Measurements from ENCODE around the gene PTPRN2.
"Not testable (repeated sequence)": the region's sequence is repeated elsewhere in the genome, so short reads cannot be mapped to it uniquely, and the experiment has no call there.

PTPRN2 gene

GRCh38 chr7:157993406-157994105, 594.1 kb downstream of the PTPRN2 start:
- DNase-seq, result no peak

DNA sequence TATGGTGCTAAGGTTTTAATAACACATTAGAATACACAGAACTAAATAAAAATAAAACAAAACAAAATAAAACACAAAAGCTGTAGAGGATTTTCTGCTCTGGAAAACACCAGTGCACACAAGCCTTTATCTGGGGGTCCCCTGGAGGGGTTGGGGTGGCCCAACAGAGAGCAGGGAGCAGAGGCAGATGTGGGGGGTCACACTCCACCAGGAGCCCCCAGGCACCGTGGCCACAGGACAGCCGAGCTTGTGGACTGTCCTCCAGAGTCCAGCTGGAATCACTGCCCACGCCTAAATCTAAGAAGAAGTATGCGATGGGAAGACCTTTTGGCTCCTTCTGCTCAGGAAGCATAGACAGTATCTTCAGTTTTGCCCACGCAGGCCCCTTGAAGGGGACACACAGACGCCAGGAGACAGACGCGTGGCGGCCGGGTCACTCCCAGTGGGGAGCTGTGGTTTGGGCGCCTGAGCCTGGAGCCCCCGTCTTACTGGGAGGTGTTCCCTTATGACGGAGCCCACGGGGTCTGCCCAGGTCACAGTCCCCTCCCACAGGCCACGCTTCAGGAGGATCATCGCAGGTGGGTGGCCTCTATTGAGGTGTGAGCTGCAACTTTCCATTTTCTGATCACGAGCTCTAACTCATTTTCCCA, 595.0 kb downstream of the PTPRN2 start:
- DNase-seq, result no peak

DNA sequence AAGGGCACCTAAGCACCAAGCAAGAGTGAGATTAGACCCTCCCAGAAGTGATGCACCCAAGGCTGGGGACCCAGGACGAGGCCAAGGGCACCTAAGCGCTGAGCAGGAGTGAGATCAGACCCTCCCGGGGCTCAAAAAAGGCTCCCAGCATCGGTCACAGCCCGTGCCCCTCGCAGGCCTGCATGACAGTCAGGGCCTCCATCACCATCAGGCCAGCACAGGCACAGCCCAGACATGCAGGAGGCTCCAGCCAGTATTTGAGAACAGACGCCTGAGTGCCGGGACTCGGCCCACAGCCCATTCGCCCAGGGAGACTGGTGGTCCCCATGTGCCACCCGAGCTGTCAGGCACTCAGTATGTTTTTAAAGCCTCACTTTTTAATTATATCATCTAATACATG, 595.9 kb downstream of the PTPRN2 start:
- no peak for DNase-seq

- no peak for DNase-seq
These were observed 596.3 kb downstream of the PTPRN2 start for GRCh38 chr7:157991351-157991750.

- DNase-seq, result peak; percentile 38
These were observed 596.8 kb downstream of the PTPRN2 start for GRCh38 chr7:157990881-157991250.

- no peak for DNase-seq
These were observed 597.3 kb downstream of the PTPRN2 start for GRCh38 chr7:157990226-157990880.

DNA sequence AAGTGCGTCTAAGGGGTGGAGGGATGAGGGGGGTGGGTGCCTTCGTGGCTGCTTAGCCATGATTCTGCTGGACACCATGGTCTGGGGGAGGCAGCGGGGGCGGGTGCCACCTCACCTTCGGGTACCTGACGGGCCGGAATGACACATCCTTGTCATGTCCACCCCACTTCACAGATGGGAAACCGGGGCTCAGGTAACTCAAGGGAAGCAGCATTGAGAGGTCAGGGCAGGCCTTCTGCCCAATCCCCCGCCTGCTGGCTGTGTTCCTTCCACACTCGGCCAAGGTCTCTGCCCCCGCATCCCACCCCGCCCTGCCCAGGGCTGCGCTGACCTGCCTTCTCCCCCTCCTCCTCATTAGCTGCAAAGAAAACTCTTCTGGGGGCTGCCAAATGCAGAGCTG, 598.0 kb downstream of the PTPRN2 start:
- no peak for DNase-seq

DNA sequence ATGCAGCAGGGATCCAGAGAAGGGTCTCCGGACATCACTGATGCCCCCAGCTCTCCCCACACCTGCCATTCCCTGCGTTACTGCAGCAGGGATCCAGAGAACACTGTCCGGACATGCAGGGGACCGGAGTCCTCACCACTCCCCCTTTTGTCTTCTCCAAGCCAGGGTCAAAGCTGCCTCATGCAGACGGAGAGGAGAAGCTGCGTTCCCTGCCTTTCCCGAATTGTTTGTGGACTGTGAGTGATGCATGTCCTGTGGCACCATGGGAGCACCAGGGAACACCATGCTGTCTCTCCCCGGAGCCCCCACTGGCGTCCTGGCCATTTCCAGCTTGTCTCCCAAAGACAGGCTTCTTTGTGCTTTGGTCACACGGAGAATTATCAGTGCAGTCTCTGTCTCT, 599.7 kb downstream of the PTPRN2 start:
- no peak for DNase-seq

- DNase-seq, result no peak
These were observed 601.6 kb downstream of the PTPRN2 start for GRCh38 chr7:157986051-157986450.

DNA sequence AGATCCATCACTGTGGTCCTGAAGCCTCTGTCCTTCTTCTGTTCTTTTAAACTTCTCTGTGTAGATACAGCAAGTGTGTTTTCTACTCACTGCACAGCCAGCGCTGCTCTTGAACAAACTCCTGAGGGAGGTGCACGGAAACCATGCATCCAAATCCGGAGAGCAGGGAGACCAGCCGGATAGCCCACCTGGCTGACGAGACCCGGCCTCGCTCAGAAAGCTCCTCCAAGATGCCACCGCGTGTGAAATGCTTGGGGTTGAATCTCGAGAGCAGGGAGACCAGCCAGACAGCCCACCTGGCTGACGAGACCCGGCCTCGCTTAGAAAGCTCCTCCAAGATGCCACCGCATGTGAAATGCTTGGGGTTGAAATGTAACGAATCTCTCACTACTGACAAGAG, 602.0 kb downstream of the PTPRN2 start:
- no peak for DNase-seq

DNA sequence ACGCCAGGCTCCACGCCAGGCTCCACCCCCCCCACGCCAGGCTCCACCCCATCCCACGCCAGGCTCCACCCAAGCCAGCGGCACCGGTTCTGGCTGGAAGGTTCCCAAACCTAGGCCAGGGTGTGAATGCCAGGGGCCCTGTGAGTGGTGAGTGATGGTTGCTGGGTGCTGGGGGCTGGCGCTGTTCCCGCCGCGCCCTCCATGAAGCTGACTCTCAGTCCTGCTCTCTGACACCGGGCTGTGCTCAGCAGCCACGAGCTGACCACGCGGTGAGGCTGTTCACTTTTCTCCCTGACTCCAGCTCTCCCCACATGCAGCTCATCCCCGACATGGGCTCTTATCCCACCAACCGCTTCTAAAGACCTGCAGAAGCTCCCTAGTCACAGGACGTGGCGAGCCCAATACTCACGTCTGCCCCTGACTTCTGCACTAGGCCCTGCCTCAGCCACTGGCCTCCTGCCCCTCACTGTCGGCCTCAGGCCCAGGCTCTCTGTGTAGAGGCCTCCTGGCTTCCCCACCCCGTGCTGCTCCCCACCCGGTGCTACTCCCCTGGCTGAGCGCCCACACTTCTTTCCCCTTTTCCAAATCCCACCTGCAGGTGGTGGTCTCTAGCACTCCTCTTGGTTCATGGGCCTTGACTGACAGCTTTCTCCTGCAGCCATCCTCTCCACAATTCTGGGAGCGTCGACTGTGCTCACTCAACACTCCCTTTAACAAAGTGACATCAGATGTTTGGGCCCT, 603.0 kb downstream of the PTPRN2 start:
- no peak for DNase-seq

GRCh38 chr7:157983502-157984422, 603.9 kb downstream of the PTPRN2 start:
- DNase-seq, result no peak

DNA sequence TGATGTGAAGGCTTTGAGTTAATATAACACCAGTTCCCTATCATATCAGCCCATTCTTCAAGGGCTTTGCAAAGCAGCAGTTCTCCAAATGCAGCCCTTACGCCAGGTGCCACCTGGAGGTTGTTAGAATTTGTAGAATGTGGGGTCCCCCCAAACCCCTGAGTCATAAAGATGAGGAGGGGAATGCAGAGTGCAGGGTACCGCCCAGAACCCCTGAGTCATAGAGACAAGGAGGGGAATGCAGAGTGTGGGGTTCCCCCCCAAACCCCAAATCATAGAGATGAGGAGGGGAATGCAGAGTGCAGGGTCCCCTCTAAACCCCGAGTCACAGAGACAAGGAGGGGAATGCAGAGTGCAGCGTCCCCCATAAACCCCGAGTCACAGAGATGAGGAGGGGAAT, 605.8 kb downstream of the PTPRN2 start:
- no peak for DNase-seq

GRCh38 chr7:157980774-157981173, 606.8 kb downstream of the PTPRN2 start:
- no peak for DNase-seq

DNA sequence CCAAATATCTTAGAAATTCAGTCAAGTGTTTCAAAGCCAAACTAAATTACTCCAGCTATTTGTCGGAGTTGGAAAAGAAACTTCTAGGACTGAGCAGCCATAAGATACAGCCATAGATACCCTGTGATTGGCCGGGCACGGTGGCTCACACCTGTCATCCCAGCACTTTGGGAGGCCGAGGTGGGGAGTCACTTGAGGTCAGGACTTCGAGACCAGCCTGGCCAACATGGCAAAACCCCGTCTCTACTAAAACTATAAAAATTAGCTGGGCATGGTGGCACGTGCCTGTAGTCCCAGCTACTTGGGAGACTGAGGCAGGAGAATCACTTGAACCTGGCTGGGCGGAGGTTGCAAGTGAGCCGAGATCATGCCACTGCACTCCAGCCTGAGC, 607.3 kb downstream of the PTPRN2 start:
- not testable (repeated sequence) for DNase-seq

GRCh38 chr7:157979636-157980340, 607.8 kb downstream of the PTPRN2 start:
- DNase-seq, result no peak

GRCh38 chr7:157978766-157979165, 608.9 kb downstream of the PTPRN2 start:
- DNase-seq, result no peak

DNA sequence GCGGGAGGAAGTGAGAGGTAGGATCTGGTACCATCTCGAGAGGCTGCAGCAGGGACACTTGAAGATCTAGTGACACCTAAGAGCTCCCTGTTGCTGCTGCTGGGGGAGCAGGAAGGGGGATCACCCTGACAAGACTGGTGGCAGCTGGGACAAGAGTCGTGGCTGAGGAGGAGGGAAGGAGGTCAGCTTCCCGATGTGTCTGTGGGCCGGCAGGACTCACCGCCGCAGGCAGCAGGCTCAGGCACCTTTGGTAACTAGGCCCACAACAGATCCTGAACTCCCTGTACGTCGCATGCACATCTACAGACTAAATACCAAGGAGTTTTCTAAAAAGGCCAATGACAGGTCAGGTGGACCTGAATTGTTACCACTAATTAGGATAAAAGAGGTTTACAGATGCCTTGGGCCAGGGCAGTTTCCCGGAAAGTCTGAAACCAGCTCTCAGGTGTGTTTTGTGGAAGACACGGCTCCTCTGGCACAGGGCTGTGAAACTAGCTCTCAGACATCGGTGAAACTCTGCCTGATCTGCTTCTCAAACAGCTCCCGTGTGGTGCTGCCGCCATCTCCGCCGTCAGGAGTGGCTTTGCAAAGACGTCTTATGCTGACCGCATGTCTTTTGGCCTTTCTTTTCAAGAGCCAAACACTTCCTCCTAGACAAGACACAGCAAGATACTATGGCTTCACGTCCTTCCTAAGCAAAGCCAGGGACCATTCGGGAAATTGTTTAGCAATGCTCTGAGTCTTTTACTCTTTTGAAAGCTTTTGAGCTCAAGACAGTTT, 609.7 kb downstream of the PTPRN2 start:
- DNase-seq, result no peak

DNA sequence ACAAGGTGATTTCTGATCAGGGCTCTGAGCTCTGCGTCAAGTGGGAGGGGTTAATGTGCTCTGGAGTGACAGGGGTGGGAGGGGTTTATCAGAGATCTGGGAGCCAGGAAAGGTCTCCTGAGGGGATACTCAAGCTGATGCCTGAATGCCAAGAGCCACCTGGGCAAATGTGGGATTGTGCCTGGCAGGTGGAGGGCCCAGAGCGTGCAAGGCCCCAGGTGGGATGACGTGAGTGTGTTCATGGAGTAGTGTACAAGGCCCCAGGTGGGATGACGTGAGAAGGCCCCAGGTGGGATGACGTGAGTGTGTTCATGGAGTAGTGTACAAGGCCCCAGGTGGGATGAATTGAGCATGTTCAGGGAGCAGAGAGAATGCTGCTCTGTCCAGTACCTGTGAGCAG, 610.3 kb downstream of the PTPRN2 start:
- no peak for DNase-seq

- no peak for DNase-seq
These were observed 611.2 kb downstream of the PTPRN2 start for GRCh38 chr7:157976406-157976805.
